ENCODE measurements around the gene CAMTA1. TPM values are rescaled to one million over a fixed set of nuclear protein-coding genes. Genes with fewer than 3 reads are reported as not detected.

CAMTA1 gene
- total RNA-seq, 1 experiment from 2014 or later: 219 TPM

DNA sequence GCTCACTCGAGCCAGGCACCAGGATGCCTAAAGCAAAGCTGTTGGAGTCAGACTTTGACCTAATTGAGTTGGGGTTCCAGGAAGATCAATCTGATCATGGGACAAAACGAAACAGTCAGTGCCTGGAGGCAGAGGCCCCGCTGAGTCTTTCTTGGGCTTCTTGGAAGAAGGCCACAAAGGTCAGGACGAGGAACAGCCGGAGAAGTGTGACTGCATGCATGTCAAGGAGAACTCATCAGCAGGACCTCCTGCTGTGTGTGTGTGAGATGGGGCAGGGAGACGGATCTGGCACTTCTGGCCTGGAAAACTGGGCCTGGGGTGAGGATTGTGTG lies 190.8 kb downstream of the CAMTA1 start:
- DNase-seq (ENCODE audit: low read depth): no peak

DNA sequence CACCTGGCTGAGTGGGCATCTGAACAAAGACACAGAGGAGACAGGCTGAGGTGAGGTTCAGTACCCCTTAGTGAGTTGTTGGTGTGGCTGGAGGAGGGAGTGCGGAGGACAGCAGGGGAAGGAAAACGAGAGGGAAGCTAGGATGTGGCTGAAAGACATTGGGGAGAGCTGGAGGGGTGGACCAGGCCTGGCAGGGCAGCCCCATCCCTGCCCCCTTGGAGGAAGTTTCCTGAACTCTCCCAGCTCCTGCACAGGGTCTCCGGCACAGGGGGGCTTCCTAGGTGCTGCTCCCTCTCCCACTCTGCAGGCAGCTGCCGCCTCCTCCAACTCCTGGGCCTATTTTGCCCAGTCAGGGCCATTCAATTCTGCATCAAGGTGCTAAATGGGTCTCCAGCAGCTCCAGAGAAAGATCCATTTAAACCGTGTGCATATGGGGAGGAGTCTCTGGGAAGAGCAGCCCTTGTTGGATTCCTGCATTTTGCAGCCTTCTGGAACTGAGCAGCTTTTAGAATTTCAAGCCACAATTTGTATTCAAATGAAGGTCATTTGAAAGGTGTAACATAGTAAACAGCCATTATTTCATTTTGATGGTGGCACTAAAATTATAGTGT lies 193.9 kb downstream of the CAMTA1 start:
- no peak for DNase-seq (ENCODE audit: low read depth)

DNA sequence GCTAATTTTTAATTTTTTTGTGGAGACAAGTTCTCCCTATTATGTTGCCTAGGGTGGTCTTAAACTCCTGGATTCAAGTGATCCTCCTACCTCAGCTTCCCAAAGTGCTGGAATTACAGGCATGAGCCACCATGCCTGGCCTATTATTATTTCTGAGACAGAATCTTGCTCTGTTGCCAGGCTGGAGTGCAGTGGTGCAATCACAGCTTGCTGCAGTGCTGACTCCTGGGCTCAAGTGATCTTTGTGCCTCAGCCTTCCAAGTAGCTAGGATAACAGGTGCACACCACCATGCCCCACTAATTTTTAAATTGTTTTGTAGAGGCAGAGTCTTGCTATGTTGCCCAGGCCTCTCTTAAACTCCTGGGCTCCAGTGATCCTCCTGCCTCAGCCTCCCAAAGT lies 196.3 kb downstream of the CAMTA1 start:
- DNase-seq (ENCODE audit: low read depth): no peak

DNA sequence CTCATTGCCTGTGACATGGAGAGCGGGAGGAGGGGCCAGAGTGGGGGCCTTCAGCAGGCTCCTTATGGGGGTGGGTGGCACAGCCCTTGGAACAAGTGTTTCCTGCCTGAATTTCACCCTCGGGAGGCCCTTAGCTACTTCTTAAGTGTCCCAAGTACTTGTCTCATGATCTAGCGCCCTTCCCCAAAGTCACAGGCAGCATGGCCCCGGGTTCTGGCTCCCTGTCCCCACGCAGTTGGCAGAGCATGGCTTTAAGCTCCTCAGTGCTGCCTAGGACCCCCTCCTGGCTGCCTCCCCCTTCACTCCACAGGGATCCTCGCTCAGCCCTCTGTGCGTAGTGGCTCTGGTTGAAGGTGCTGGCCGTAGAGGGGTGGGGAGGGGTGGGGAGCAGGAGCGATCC lies 197.2 kb downstream of the CAMTA1 start:
- DNase-seq (ENCODE audit: low read depth): no peak

- DNase-seq (ENCODE audit: low read depth): peak; percentile 69
These were observed 197.6 kb downstream of the CAMTA1 start for GRCh38 chr1:6982860-6983259.

DNA sequence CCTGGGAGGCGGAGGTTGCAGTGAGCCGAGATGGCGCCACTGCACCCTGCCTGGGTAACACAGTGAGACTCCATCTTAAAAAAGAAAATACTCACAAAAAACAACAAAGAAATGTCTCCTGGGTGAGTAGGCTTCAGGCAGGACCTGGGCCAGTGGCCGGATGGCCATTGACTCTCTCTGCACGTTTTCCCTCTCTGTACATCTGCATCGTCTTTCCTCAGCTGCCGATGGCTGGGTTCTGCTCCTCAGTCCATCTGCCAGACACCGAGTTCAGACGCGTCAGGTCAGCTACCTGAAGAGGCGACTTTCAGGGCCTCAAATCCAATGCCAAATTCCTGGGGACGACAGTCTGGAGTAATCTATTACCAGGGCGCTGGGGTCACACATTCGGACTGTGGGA lies 199.3 kb downstream of the CAMTA1 start:
- no peak for DNase-seq (ENCODE audit: low read depth)

- no peak for DNase-seq (ENCODE audit: low read depth)
These were observed 199.7 kb downstream of the CAMTA1 start for GRCh38 chr1:6984986-6985385.

- no peak for DNase-seq (ENCODE audit: low read depth)
These were observed 200.5 kb downstream of the CAMTA1 start for GRCh38 chr1:6985549-6986276.

- no peak for DNase-seq (ENCODE audit: low read depth)
These were observed 201.0 kb downstream of the CAMTA1 start for GRCh38 chr1:6986281-6986680.

GRCh38 chr1:6987940-6988339 lies 202.7 kb downstream of the CAMTA1 start:
- no peak for DNase-seq (ENCODE audit: low read depth)

DNA sequence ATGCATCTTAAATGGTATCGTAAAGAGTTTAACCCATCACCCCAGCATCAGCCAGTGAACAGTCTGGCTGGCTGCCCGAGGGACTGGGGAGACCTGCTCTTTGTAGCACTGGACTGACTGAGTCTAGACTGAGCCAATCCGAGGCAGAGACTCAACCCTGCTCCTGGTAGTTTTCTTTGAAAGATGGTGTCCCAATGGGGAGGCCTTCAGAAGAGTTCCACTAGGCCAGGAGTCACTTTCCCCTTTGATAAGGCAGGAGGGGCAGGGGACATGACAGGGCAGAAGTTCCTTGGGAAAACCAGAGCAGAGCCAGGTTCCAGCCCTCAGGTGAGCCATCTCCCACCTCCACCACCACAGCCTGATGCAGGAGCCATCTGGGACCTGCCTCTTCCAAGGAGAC lies 203.5 kb downstream of the CAMTA1 start:
- DNase-seq (ENCODE audit: low read depth): no peak

- no peak for DNase-seq (ENCODE audit: low read depth)
These were observed 204.2 kb downstream of the CAMTA1 start for GRCh38 chr1:6989212-6990159.

- peak; percentile 91 for DNase-seq (ENCODE audit: low read depth)
These were observed 206.0 kb downstream of the CAMTA1 start for GRCh38 chr1:6991266-6991665.

GRCh38 chr1:6995789-6996188 lies 210.5 kb downstream of the CAMTA1 start:
- DNase-seq (ENCODE audit: low read depth): no peak

GRCh38 chr1:6996371-6996770 lies 211.1 kb downstream of the CAMTA1 start:
- DNase-seq (ENCODE audit: low read depth): peak; percentile 15

DNA sequence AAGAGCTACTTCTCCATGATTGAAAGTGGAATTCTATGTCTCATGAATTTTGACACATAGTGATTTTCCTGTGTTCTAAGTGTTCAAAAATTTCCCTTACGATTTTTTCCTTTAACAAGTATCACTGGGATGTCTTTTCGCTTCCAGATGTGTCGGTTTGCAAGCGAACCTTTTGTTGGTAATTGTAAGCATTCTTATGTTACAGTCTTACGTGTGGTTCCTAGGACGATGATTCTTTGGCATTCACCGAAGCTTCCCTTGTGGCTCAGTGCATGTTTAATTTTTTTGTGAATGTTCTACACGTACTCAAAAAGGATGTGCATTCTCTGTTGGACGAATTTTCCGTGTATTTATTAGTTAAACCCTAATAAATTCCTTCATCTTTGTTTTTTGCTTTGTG lies 211.6 kb downstream of the CAMTA1 start:
- DNase-seq (ENCODE audit: low read depth): no peak

DNA sequence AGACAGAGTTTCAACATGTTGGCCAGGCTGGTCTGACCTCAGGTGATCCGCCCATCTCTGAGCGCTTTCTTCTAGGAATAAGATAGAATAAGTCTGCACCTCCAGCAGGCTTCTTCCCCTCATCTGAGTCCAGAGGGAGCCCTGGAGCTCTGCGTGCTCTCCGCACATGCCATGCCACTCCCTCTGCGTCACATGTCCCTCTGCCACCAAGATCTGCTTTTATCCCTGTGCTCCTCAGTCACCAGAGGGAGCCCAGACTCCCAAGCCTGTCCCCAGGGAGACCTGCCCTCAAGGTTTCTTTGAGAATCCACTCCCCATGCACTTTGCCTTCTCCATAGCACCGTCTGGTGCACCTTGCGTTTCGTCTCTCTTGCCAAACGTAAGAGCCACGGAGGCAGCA lies 213.0 kb downstream of the CAMTA1 start:
- no peak for DNase-seq (ENCODE audit: low read depth)

- DNase-seq (ENCODE audit: low read depth): no peak
These were observed 214.6 kb downstream of the CAMTA1 start for GRCh38 chr1:6999826-7000225.

GRCh38 chr1:7000720-7001119 lies 215.5 kb downstream of the CAMTA1 start:
- DNase-seq (ENCODE audit: low read depth): no peak

DNA sequence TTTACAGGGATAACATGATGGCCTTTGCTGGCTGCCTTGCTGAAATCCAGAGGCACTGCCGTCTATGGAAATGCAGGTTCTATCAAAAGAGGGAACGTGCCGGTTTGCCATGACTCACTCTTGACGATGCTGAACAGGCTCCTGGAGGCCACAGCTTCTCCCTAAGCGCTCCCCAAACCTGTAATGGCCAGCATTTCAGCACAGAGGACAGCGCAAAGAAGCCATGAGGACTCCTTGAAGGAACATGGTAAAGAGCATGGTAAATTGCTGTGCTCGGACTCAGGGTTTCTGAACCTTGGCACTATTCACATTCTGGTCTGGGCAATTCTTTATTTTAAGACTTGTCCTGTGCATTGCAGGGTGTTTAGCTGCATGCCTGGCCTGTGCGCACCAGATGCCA lies 217.5 kb downstream of the CAMTA1 start:
- DNase-seq (ENCODE audit: low read depth): peak; percentile 12

- DNase-seq (ENCODE audit: low read depth): no peak
These were observed 218.4 kb downstream of the CAMTA1 start for GRCh38 chr1:7003676-7004075.

DNA sequence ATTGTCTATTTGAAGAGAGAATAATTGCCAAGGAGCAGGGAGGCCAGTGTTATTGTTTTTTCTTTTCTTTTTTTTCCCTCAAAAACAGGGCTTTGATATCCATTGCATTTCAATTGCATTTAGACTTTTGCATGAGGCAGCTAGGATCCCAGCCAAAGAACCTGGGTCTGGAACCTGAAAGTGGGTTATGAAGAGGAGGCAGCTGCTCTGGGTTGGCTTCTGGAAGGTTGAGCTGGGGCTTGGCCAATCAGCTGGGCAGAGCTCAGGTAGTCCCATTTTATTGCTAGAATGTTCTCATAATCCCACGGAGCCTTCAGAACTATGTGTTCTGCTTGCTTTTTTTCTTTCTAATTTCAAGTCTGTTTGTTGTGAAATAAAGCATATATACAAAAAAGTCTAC lies 218.9 kb downstream of the CAMTA1 start:
- DNase-seq (ENCODE audit: low read depth): no peak

DNA sequence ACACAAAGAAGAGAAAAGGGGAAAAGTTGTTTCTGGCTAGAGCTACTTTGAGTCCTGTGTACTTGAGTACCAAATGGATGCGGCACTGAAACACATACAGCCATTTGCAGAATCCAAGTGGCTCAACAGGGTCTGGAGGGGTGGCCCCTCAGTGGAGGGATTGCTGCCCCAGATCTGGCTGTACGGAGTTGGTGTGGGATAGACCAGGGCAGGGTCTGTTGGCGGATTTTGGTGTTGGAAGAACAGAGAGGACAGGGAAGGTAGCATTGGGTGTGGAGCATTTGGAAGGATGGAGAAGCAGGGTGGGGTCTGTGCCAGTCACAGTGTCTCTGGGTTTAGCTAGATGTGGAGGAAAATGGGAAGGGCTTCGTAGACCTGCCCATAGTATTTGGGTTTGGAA lies 220.5 kb downstream of the CAMTA1 start:
- DNase-seq (ENCODE audit: low read depth): no peak
